HG03354 (cell line): ENCODE measurements around the gene RRP1B.

Experiments used
- ATAC-seq: cut with Tn5 transposase; IDR thresholded peaks from one replicate; pipeline ENCODE4 v1.9.1; 2021; ENCODE audit warnings: mild to moderate bottlenecking; ENCODE audit not compliant: unreplicated experiment, poor library complexity, severe bottlenecking

The RRP1B gene

DNA sequence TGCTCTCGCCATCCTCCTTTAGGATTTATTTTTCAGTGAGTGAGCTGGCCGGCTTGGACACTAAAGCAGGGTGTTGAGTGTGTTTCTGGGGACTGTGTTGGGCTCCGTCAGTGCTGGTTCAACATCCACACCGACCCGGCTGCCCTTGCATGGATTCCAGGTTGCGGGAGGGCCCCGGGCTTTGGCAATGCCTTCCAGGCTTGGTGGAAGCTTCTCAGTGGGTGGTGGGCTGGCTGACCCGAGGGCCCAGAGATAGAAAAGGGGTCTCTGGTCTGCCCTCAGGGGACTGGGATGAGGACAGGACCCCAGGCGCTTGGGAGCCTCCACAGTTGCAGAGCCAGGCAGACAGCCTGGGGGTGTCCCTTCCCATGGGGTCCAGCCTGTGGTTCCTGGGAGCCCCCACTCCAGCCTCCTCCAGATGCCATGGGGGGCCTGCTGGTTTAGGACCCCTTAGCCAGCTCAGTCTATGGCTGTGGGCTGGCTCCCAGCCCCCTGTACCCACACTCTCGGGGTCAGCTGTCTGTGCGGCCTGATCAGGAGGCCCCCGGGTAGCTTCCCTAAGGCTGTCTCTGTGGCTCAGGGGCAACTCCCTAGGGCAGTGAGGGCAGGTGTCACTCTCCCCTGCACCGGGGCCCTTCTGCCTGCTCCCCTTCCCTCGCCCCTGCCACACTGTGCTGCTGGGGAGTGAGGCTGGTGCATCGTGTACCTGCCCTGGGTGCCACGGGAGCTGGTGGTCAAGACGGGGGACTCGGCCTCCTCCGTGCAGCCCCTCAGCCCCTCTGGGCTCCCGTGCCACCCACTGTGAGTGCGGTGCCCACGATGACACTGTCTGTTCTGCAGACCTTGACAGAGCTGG is 76.1 kb downstream of the RRP1B start:
- no peak for ATAC-seq

DNA sequence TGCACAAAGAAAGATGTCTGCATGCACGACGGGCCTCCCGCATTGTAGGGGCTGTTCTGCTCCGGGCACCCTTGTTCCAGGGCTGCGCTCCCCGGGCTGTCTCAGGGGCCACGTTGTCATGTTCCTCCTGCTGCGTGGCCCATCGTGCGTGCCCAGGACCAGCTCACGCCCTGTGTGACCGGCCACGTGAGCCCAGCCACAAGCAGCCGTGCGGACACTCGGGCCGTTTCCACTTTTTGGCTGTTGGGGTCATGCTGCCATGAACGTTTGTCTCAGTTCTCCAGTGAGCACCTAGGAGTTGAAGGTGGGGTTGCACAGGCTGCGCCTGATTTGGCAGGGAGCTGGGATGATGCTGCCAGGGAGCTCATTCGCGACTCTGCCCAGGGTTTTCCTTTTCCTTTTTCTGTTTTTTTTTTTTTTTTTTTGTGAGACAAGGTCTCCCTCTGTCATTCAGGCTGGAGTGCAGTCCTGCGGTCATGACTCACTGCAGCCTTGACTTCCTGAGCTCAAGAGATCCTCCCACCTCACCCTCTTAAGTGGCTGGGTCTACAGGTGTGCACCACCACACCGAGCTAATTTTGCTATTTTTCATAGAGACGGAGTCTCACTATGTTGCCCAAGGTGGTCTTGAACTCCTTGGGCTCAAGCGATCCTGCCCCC is 77.0 kb downstream of the RRP1B start:
- no peak for ATAC-seq

DNA sequence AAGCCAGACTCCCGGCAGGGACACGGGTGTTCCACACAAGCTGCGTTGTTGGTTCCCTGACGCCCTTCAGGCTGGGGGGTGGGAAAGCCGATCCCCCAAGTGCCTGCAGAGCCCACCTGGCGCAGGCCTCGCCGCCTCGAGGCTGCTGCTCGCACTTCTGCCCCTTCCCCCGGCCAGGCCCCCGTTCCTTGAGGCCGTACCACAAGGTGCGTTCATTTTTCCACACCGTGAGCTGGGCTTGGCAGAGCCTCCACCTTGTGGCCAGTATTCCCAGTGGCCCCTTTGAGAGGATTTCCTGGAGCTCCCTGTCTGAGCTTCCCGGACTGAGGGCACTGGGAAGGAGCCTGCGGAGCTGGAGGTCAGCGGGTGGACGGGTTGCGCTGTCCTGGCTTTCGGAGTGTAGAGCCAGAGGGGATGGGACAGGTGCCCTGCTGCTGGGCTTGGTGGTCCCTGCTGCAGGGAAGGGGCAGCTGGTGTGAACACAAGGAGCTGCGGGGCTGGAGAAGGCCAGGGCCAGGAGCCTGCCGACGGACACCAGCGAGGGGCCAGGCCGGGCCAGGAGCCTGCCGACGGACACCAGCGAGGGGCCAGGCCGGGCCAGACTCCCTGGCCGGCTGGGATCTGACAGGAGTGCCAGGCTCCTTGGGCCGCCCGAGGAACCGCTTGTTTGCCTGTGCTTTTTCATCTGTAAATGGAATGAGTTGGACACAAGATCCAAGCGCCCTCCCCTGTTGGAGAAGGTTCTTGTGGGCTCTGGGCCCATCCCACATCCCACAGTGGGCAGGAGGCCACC is 78.0 kb downstream of the RRP1B start:
- ATAC-seq: no peak

DNA sequence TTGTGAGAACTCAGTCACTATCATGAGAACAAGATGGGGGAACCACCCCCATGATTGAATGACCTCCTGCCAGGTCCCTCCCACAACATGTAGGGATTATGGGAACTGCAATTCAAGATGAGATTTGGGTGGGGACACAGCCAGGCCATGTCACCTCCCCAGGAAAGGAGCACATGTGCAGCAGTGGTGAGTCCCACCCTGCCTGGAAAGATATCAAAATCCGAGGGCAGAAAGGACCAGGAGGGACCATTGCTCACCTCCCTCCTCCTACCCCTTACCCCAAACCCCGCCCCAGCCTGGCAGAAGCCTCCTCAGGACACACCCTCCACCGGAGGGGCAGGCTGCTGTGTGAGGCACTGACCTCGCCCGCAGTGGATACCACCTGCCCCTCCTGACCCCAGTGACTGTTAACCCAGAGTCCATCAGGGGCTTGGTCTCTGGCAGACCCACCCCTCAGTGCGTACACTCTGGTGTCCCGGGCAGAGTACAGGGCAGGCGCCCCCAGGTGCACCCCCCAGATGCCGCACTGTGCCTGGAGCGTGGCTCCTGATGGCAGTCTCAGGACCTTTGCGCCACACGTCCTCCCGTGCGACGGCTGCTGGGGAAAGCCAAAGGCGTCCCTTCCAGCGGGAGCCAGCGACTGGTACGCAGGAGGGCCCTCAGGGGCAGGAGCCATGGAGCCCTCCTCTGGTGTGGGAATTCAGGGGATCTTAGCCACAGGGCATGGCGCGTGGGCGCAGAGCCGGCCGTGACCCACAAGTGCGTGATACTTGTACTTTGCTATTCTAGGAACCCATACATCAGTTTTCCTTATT is 80.5 kb downstream of the RRP1B start:
- no peak for ATAC-seq

DNA sequence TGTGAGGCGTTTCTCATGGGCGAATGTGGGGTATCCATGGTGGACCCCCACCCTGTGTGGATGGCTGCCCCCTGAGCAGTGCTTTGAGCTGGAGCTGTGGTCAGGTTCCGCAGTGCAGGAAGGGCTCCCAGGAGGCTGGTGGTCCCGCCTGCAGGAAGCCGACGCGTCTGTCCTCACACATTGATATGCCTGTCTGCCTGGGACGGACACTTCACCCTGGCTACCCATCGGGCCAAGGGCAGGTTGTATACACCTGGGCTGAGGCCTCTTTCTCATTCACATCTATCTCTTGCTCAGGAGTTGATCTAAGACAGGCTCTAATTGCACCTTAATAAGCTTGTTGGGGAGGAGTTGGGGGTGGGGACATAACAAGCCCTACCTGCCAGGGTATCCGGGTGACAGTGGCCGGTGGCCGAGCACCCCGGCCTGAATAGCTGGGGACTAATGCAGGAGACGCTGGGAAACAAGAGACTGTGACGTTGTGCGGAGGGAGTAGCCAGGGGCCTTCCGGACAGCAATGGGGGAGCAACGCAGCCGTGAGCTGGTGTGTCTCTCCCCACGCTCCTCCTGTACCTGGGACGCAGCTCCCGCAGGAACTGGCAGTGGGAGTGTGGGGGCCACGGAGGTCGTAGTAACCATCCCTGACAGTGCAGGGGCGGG is 81.3 kb downstream of the RRP1B start:
- no peak for ATAC-seq

DNA sequence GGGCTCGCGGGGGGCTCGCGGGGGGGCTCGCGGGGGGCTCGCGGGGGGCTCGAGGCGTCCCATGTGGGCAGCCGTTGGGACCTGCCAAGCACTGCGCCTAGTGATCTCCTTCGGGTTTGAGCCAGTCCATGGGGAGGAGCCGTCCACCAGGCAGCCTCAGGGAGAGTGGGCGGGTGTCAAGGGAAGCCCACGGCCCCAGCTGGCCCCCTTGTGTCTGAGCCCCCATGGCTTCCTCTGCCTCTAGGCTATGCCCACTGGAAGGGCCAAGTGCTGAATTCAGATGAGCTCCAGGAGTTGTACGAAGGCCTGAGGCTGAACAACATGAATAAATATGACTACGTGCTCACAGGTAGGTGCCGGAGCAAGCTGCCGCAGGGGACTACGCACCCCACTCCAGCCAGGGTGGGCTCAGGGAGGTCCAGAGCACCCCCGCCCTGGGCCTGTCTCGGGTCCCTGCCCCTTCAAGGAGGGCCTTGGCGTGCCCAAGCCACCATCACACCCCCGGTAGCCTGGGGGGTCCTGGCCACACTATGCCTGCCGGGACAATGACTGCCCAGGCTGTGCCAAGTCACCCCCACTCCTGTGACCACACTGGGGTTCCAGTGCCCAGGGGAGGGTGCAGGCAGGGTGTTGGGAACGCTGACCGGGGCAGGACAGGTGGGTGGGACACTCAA is 82.2 kb downstream of the RRP1B start:
- no peak for ATAC-seq

DNA sequence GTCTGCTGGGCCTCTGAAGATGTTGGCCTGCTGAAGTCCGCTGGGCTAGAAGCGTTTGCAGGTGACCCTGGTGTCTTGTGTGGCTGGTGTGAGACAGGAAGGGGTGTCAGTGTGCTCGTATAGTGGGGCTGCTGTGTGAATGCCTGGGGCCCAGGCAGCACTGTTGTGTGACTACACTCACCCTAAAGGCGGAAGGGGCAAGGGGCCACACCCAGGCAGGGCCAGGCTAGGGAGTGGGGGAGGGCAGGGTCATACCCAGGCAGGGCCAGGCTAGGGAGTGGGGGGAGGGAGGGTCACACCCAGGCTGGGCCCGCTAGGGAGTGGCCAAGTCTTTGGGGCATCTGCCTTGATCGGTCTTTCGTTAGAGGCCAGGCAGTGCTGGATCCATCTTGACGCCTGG is 84.6 kb downstream of the RRP1B start:
- ATAC-seq: no peak

DNA sequence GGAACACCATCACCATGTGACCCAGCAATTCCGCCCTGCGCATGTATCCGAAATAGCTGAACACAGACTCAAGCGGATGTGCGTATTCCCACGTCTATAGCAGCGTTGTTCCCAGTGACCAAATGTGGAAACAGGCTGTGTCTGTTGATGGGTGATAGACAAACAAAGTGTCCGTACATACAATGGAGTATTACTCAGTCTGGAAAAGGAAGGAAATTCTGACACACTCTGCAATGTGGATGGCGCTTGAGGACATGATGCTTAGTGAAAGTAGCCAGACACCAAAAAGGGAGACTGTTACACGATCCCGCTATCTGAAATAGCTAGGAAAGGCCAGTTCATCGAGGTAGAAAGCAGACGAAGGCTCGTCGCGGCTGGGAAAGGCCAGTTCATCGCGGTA is 85.4 kb downstream of the RRP1B start:
- no peak for ATAC-seq
